HepG2 (cell line): Measurements from ENCODE around the gene NUBP2. TPM values are rescaled to one million over a fixed set of nuclear protein-coding genes. Genes with fewer than 3 reads are reported as not detected.

ENCODE experiments used
- GZF1 ChIP-seq: sonication (generic); formaldehyde crosslinking; IDR thresholded peaks from 2 replicates; pipeline ENCODE4 v1.5.1; 2020; ENCODE audit warnings: mild to moderate bottlenecking, missing genetic modification reagents
- HES4 ChIP-seq: sonication (generic); formaldehyde crosslinking; IDR thresholded peaks from 2 replicates; pipeline ENCODE4 v1.9.0; 2021; ENCODE audit warnings: mild to moderate bottlenecking, missing genetic modification reagents, borderline replicate concordance
- HOXA5 ChIP-seq: sonication (generic); formaldehyde crosslinking; IDR thresholded peaks from 2 replicates; pipeline ENCODE4 v1.4.0; 2020; ENCODE audit warnings: missing genetic modification reagents
- PAXIP1 ChIP-seq: sonication (generic); formaldehyde crosslinking; conservative IDR thresholded peaks from 2 replicates; pipeline ENCODE4 v1.4.0; 2020; ENCODE audit warnings: mild to moderate bottlenecking, missing genetic modification reagents, moderate library complexity
- RERE ChIP-seq: IDR thresholded peaks from 2 replicates; pipeline ENCODE4 v1.6.1; 2016; ENCODE audit warnings: low read depth, missing genetic modification reagents, missing compliant biosample characterization
- SALL2 ChIP-seq: sonication (generic); formaldehyde crosslinking; IDR thresholded peaks from 2 replicates; pipeline ENCODE4 v1.8.1; 2023; ENCODE audit warnings: mild to moderate bottlenecking, missing genetic modification reagents, inconsistent platforms
- TCF7 ChIP-seq: sonication (generic); IDR thresholded peaks from 2 replicates; pipeline ENCODE4 v1.6.1; 2016; ENCODE audit warnings: antibody characterized with exemption, low read depth
- ZBED4 ChIP-seq: sonication (generic); formaldehyde crosslinking; IDR thresholded peaks from 2 replicates; pipeline ENCODE4 v1.4.0; 2020; ENCODE audit warnings: missing genetic modification reagents, borderline replicate concordance
- ZBTB37 ChIP-seq: sonication (generic); formaldehyde crosslinking; IDR thresholded peaks from 2 replicates; pipeline ENCODE4 v1.4.0; 2020; ENCODE audit warnings: mild to moderate bottlenecking, missing genetic modification reagents
- ZNF251 ChIP-seq: sonication (generic); formaldehyde crosslinking; IDR thresholded peaks from 2 replicates; pipeline ENCODE4 v1.9.0; 2021; ENCODE audit warnings: mild to moderate bottlenecking, missing genetic modification reagents
- ZNF30 ChIP-seq: sonication (generic); formaldehyde crosslinking; IDR thresholded peaks from 2 replicates; pipeline ENCODE4 v1.5.0; 2020; ENCODE audit warnings: mild to moderate bottlenecking, missing genetic modification reagents
- ZNF709 ChIP-seq: sonication (generic); formaldehyde crosslinking; IDR thresholded peaks from 2 replicates; pipeline ENCODE4 v1.5.0; 2020; ENCODE audit warnings: mild to moderate bottlenecking, missing genetic modification reagents
- polyA plus RNA-seq, 8 experiments: library from polyadenylated mRNA; depleted of rRNA in 3 of 8; stranded (reverse) in 7 of 8; unstranded in 1 of 8; fragments of >200 nt; fragmentation: Illumina TruSeq in 4 of 8; extraction: Trizol in 4 of 8; gene quantifications; 2 replicates each; pipeline versions ENCODE4 v1.2.1 to v1.2.3, GENCODE V29; 2011 to 2016; ENCODE audit warnings: low read depth in 4 of 8, missing spikeins in 1 of 8, mixed read lengths in 1 of 8; ENCODE audit not compliant: insufficient read depth in 1 of 8
- total RNA-seq, 5 experiments: library from RNA; depleted of rRNA; stranded (reverse); fragments of >200 nt; fragmentation: Illumina TruSeq; extraction: Trizol; gene quantifications; 2 replicates each; pipeline ENCODE4 v1.2.3, GENCODE V29; 2016; ENCODE audit warnings: low read depth in 1 of 5

Gene NUBP2
- total and polyA plus RNA-seq, 2 of the 13 experiments (the other 11 are each of a cell fraction or from before 2014, with no cell fraction given): 25.7 to 61.5 TPM

GRCh38 chr16:1828645-1829410, 46.1 kb downstream of the NUBP2 start (continued):
- TF ChIP-seq ZBTB37 (no peak), ZNF251 (CRISPR knock-in tag) (no peak), GZF1 (no peak), HOXA5 (CRISPR knock-in tag) (no peak), RERE (CRISPR knock-in tag) (no peak; the same call in 1 of the 2 replicates), ZNF709 (CRISPR knock-in tag) (no peak), TCF7 (peak; percentile 29; the same call in 1 of the 2 replicates), PAXIP1 (peak; percentile 96), HES4 (CRISPR knock-in tag) (no peak), SALL2 (CRISPR knock-in tag) (no peak), ZBED4 (no peak), ZNF30 (CRISPR knock-in tag) (no peak)
